Stimulated activated CD8-positive, alpha-beta memory T cell treated with anti-CD3 and anti-CD28 coated beads, Interleukin-15, amount 100 ng/mL, for 24 hours (primary cell): Measurements from ENCODE around the gene IGSF22.

Experiments
- DNase-seq: peaks from one replicate; pipeline ENCODE4 v3.0.0-alpha.2; 2020; ENCODE audit warnings: low read depth

IGSF22 gene

GRCh38 chr11:18726040-18726439 lies at the start of gene IGSF22:
IGSF22 (minus strand) TSS chr11:18726188; CDS start chr11:18724236, 1,952 bp downstream.
- no peak for DNase-seq

DNA sequence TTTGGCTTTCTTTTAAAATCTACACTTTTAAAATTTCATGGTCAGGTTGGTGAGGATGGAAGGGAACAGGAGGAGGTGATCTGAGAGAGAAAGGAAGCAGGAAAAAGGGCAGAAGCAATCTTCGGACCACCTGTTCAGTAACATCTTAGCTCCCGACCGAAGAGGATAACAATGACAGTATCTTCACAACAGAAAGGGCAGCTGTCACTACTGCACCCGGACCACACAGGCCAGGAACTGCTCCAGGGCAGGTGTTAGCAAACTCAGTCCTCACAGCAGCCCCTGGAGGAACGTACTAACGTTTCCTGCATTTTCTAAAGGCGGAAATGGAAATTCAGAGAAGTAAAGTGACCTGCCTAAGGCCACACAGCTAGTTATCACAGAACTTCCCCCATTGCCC lies 48.8 kb upstream of the IGSF22 start:
- no peak for DNase-seq

DNA sequence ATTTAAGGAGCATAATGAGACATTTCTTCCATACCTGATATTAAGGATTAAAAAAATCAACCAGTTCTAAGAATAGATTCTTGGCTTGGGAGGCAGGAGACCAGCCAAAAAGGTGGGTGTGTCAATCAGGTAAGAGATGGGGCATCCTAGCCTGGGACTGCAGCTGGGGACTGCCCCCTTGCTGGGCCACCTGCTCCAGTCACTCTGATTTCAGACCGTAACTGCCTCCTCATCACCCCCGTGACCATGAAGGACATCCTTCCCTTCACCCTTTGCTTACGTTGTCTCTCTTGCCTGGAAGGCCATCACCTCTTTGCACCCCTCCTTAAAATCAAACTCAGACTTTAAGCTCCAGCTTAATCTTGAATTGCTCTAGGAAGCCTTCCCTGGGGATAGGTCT lies 47.7 kb upstream of the IGSF22 start:
- no peak for DNase-seq

DNA sequence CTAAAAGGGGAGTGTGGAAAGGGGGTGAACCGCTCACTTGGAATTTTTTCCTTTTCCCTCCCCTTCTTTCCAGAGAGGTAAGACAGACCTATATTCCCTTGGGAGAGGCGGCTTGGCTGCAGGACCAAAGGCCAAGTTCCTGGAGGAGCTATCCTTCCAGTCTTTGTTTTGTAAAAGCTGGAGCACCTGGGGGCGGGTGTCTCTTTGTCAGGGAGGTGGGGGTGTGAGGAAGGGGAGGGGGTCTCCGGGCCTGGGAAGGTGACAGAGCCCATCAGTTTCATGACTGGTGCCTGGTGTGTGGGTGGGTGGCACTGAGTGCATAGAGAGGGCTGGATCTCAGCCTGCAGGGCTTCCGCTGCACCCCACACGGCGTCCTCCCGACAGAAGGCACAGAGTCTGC lies 47.1 kb upstream of the IGSF22 start:
- no peak for DNase-seq

GRCh38 chr11:18772211-18772610 lies 46.2 kb upstream of the IGSF22 start:
- no peak for DNase-seq

DNA sequence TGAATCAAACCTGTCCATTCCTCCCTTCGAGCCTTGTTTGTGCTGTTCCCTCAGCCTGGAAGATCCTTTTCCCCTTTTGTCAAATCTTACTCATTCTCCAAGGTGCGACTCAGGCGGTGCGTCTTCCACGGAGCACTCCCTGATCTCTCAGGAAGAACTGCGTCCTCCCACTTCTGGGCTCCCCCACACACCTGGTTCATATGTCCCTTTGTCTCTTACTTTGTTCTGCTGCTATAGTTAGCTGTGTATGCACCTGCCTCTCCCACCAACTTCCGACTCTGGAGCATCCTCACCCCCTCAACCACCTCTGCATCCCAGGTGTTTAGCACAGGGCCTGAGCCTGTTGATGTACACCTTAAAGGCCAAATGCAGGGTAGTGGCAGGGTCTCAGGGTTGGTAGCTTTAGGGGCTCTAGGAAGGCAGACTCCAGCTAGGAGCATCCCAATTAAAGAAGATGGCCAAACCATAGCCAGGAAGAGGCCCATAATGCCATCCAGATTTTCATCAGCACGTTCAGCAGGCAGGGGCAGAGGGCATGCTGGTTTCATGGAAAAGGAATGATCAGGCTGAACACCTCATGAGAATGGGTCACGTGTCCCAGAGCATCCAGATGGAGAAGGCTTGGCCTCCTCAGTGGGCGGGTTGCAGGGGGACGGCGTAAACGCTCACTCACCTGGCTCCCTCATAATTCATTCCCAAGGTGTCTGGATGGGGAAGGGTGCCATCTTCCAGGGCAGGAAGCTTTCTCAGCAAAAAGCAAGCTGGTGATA lies 45.5 kb upstream of the IGSF22 start:
- no peak for DNase-seq

- DNase-seq, result no peak
Observed at GRCh38 chr11:18770479-18771125, 44.6 kb upstream of the IGSF22 start.

DNA sequence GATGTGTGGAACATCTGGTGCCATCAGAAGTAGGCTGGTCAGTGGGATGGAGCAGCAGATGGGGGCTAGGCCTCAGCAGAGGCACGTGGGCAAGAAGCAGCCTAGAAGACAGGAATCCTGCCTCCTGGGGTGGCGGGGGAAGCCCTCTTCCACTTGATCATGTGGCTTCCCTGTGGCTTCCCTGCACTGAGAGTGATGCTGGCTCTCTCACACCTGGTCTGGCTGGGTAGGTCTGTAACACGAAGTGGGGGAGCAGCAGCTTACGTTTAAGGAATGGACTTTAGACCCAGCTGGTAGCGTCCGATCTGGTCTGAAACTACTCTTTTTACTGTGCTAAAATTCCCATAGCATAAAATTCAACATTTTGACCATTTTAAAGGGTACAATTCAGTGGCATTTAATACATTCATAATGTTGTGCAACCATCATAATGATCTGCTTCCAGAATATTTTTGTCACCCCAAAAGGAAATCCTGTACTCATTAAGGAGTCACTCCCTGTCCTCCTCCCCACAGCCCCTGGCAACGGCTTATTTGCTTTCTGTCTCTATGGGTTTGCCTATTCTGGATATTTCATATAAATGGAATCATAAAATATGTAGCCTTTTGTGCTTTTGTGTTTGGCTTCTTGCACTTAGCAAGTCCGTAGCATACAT lies 43.9 kb upstream of the IGSF22 start:
- DNase-seq, result no peak

- DNase-seq, result no peak
Observed at GRCh38 chr11:18768978-18769377, 43.0 kb upstream of the IGSF22 start.

- no peak for DNase-seq
Observed at GRCh38 chr11:18768472-18768901, 42.5 kb upstream of the IGSF22 start.

- DNase-seq, result no peak
Observed at GRCh38 chr11:18766015-18766414, 40.0 kb upstream of the IGSF22 start.

GRCh38 chr11:18765554-18765953 lies 39.6 kb upstream of the IGSF22 start:
- DNase-seq, result no peak

DNA sequence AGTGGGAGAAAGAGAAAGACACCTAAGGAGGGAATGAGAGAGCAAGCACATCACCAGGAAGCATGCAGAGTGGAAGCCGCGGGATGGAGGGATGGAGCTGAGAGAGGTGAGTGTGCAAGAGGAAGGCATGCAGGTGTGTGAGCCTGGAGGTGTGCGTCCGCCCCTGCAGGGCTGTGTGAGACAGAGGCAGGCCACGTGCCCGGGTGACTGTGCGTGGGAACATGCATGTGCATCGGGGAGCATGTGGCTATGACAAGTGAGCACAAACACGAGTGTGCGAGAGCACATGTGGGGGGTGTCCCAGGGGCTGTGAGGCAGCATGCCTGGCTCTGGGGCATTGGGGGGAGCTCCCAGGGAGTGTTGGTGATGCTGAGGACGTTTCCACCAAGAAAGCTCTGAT lies 35.8 kb upstream of the IGSF22 start:
- DNase-seq, result no peak

DNA sequence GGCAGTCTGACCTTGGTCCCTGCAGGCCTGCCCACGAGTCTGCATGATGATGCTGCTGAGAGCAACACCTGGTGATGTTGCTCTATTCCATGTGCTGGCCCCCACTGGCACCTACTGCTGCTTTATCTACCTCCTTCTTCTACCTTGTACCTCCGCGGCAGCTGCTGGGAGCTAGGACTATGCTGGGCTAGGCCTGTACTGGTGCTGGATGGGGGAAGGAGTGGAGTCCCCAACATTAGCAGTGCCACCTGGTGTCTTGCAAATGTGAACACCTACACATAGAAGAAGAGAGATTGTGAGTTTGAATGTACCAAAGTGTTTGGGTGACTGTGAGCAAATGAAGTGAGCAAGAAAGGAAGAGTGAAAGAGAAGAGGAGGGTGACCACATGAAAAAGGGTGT lies 35.2 kb upstream of the IGSF22 start:
- DNase-seq, result no peak

GRCh38 chr11:18757811-18758210 lies 31.8 kb upstream of the IGSF22 start:
- no peak for DNase-seq

DNA sequence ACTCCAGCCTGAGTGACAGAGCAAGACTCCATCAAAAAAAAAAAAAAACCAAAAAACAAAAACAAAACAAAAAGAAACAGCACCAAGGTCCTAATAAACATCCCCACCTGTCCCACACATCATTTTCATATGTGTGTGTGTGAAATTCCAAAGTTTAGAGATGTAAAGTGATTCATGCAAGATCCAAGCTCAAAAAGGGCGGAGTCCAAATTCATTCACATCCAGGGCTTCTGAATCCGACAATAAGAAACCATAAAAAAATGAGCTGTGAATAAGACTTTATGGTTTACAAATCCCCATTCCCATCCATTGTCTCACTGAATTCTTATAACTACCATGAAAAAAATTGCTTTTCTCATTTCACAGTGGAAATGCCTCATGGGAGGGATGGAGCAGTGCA lies 30.9 kb upstream of the IGSF22 start:
- DNase-seq, result no peak

DNA sequence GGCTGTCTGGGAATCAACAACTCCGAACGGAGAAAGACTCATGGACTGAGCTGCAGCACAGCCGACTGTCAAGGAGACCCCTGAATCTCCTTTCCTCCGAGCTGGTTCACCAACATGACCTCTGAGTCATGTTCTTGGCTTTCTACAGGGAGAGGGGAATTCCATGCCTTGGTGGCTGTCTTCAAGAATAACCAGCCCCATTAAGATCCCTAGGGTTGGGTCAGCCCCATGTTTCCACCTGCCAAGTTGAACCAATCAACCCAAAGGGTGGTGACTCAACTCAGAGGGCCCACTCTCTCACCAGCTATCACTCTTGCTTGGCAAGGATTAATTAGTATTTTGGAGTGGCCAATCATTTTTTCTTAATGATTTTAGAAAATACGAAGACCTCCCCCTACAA lies 28.3 kb upstream of the IGSF22 start:
- no peak for DNase-seq

- no peak for DNase-seq
Observed at GRCh38 chr11:18752502-18752901, 26.5 kb upstream of the IGSF22 start.

DNA sequence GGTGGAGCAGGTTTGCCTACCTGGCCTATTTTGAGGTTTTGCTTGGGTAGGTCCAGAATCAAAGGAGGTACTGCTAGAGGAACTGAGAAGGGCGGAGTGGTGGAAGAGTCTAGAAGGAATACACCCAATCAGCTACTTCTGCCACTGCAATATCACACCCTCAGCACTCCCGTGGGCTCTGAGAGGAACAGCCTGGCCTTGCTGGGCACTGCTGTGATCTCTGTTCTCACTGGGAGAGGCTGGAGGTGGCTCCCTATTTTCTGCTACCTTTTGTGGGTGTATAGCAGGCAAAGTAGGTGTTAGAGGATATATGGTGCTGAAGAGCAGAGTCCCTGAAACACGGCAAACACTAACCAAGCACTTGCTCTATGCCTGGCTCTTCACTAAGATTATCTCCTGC lies 25.0 kb upstream of the IGSF22 start:
- no peak for DNase-seq

DNA sequence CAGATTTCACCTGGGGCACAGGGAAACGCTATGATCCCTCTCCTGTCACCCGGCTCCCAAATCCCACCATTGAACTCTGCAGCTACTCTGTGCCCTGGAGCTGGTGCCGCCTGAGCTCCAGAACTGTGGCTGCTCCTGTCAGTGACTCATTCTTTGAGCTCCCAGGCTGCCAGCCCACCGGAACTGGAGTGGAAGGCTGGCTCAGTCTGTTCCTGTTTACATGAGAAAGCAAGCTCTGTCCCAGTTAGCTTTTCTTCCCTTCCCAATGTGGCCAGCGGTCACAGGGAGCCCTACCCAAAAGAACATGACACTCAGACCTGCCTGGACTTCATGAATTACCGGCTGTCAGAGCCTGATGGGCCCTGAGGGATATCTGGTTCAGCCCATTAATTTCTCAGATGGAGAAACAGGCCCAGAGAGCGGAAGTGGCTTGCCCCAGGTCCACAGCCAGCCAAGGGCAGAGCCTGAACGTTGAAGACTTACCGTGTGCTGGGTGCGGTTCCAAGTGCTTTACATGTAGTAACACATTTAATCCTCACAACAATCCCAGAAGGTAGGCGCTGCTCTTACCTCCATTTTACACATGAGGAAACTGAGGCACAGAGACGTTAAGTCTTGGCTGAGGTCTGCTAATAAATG lies 23.8 kb upstream of the IGSF22 start:
- no peak for DNase-seq

- DNase-seq, result no peak
Observed at GRCh38 chr11:18748766-18749365, 22.9 kb upstream of the IGSF22 start.

DNA sequence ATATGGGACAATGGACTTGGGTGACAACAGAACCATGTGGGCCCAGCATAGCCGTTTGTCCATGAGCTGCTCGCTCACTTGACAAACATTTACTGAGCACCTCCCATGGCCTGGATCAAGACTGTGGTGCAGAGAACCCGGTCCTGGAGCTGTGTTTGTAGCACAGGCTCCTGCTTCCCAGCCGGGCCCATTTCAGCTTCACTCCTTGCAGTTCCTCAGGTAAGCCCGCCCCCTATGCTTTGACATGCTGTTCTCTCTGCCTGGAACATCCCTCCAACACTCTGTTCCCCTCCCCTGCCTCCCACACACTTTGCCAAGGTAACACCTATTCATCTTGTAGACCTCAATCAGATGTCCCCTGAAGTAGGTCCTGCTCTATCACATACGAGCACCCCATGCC lies 19.3 kb upstream of the IGSF22 start:
- DNase-seq, result no peak
